ENCODE measurements around the gene CRB3. TPM values are rescaled to one million over a fixed set of nuclear protein-coding genes. Genes with fewer than 3 reads are reported as not detected.
"Not testable (repeated sequence)": the region's sequence is repeated elsewhere in the genome, so short reads cannot be mapped to it uniquely, and the experiment has no call there.

Gene CRB3
- total RNA-seq, 4 donors from 2014 or later, result 57.9 to 391 (median 229) TPM

DNA sequence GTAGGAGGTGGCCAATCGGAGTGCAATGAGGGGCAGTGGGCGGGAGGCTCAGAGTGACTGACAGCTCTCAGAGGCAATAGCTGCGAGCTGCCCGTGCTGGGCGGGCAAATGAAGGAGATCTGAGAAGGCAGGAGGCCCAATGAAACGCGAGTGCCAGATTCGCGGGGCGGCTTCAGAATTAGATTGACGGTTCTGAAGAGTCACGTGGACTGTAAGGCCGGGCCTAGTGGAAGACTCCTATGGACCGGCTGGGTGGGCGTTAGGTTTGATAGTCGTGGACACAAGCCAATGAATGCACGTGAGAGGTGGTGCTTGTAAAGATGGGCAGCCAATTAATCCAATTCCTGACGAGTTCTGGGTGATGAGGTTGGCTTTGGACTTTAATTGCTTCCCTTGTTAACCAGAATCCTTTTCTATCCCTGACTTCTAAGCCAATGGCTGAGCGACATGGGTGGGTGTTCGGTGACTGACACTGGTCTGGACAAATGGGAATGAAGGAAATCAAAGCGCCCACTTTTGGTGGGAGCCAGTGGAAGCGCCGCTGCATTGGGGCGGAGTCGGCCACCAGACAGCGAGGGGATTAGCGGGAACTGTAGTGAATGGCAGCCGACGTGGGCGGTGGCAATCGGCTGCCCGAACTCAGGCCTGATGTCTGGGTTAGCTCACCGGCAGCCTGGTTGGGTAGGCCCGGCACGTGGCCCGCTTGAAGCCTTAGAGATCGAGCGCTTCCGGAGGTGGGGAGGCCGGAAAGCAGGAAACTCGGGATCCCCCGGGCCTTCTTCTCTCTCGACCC, 38.9 kb upstream of the CRB3 start:
- 0 to 16% methylated on average over 11 to 28 of the region's 43 CpGs for WGBS, 2 donors (ENCODE audit: low coverage in 1 of 2)
- Histone ChIP-seq H3K4me3 (peak overlapping the region in 3 of 4 donors; percentile 3 to 41 (median 7)), H3K27ac (peak overlapping the region; percentile 77 to 91 (median 86)), H3K4me1 (peaks cover 8 to 29% (median 20%) of the 10 kb centered on the region in 4 donors), H3K27me3 (no peaks in the 10 kb centered on the region), H3K36me3 (peaks cover 0 to 9% (median 3%) of the 10 kb centered on the region in 4 donors), H3K9me3 (no peaks in the 10 kb centered on the region)
- intact Hi-C loops (cut with DNase I; ENCODE audit: low total_unique reads), result loop anchor here (10.0 kb wide), 1 partner anchor 1200 kb away; the partner anchor contains the start of genes PET100 and XAB2
- TF ChIP-seq EP300 (IDR thresholded peaks at IDR 0.05; ENCODE audit: low read depth) (no peak), POLR2AphosphoS5 (IDR thresholded peaks at IDR 0.05) (peak in 2 of 3 donors; percentile 22 to 23)
- peak; percentile 100 for DNase-seq
- in situ Hi-C loops (cut with MboI; ENCODE audit: low pct_ligation_motif_present in 1 of 4, low pct_unique_long_range_greater_than_20kb in 1 of 4, low sequenced_read_pairs in 3 of 4), result no loop called here

DNA sequence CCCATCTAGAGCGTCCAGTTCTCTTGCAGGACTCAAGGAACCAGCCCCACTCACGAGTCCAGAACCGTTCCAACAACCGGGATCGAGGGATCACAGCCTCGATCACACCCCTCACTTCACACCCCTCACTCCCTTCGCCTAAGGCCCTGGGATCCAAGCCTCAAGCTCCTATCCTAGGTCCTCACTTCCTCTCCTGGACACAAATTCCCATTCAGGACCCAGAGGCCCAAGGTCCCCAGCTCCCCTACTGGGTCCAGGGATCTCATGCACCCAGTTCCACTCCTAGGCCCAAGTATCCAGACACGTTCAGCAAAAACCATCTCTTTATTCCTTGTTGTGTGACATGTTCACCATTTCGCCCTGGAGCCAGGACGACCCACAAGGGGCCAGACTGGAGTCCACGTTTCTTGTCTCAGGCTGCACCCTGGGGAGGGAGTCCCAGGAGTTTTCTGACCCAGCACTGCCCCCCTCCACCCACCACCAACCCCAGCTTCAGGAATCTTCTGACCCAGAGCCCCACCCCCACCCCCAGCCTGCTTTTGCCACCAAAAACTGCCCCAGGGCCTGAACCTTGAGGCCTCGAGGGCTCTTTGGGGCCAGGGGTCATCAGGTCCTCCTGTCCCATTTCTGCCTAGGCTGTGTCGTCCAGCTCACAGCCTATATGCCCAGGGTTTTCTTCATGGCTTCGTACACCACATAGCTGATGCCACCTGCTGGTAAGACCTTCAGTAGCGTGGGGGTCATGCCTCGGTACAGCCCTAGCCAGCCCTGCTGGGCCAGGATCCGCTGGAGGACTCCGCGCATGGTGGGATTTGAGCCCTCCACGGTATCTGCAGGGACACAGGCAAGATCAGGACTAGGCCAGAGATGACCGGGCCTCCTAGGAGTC, 38.1 kb upstream of the CRB3 start:
- in situ Hi-C loops (cut with MboI; ENCODE audit: low pct_ligation_motif_present in 1 of 4, low pct_unique_long_range_greater_than_20kb in 1 of 4, low sequenced_read_pairs in 3 of 4), result no loop called here
- intact Hi-C loops (cut with DNase I; ENCODE audit: low total_unique reads), result loop anchor here (10.0 kb wide), 1 partner anchor 1199 kb away; the partner anchor contains the start of genes PET100 and XAB2
- Histone ChIP-seq H3K4me1 (peaks cover 8 to 29% (median 20%) of the 10 kb centered on the region in 4 donors), H3K27me3 (no peaks in the 10 kb centered on the region), H3K36me3 (peaks cover 0 to 2% (median 0%) of the 10 kb centered on the region in 4 donors), H3K9me3 (no peaks in the 10 kb centered on the region), H3K27ac (peak overlapping the region; percentile 77 to 91 (median 86)), H3K4me3 (peak overlapping the region in 3 of 4 donors; percentile 3 to 41 (median 7))
- TF ChIP-seq, protein P1, sequence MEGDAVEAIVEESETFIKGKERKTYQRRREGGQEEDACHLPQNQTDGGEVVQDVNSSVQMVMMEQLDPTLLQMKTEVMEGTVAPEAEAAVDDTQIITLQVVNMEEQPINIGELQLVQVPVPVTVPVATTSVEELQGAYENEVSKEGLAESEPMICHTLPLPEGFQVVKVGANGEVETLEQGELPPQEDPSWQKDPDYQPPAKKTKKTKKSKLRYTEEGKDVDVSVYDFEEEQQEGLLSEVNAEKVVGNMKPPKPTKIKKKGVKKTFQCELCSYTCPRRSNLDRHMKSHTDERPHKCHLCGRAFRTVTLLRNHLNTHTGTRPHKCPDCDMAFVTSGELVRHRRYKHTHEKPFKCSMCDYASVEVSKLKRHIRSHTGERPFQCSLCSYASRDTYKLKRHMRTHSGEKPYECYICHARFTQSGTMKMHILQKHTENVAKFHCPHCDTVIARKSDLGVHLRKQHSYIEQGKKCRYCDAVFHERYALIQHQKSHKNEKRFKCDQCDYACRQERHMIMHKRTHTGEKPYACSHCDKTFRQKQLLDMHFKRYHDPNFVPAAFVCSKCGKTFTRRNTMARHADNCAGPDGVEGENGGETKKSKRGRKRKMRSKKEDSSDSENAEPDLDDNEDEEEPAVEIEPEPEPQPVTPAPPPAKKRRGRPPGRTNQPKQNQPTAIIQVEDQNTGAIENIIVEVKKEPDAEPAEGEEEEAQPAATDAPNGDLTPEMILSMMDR (IDR thresholded peaks at IDR 0.05), result no peak
- TF ChIP-seq EP300 (IDR thresholded peaks at IDR 0.05; ENCODE audit: low read depth) (no peak), POLR2AphosphoS5 (IDR thresholded peaks at IDR 0.05) (no peak), POLR2A (IDR thresholded peaks at IDR 0.05) (no peak)
- DNase-seq, result peak; percentile 30
- WGBS, 2 donors (ENCODE audit: low coverage in 1 of 2), result 93 to 94% methylated on average over 6 to 20 of the region's 21 CpGs

DNA sequence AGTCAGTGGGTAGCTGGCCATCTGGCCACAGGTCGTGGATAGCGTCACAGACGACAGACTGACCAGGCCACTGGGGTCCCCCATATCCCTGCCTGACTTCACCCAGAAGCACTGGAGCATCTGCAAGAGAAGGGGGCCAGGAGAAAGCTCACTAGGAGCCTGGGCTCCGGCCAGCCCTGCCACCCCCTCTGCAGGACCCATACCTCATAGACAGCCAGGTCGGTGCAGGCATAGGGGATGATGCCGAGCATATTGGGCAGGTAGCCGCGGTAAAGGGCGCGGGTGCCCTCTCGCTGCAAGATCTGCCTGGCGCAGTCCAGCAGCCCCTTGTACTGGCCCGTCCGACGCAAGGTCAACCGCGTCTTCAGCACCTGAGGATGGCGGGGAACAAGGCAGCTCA, 36.9 kb upstream of the CRB3 start:
- intact Hi-C loops (cut with DNase I; ENCODE audit: low total_unique reads), result loop anchor here (10.0 kb wide), 1 partner anchor 1198 kb away; the partner anchor contains the start of genes PET100 and XAB2
- no peaks in the 10 kb centered on the region for H3K9me3 ChIP-seq
- no peak for DNase-seq
- H3K36me3 ChIP-seq, result no peaks in the 10 kb centered on the region
- no peaks in the 10 kb centered on the region for H3K27me3 ChIP-seq
- WGBS, 2 donors (ENCODE audit: low coverage in 1 of 2), result 92% methylated on average over 18 of the region's 18 CpGs; no CpG with 5 or more reads in 1 of the 2 donors
- H3K27ac ChIP-seq, result no peak overlapping the region
- in situ Hi-C loops (cut with MboI; ENCODE audit: low pct_ligation_motif_present in 1 of 4, low pct_unique_long_range_greater_than_20kb in 1 of 4, low sequenced_read_pairs in 3 of 4), result no loop called here
- H3K4me3 ChIP-seq, result no peak overlapping the region
- TF ChIP-seq, protein P1 (IDR thresholded peaks at IDR 0.05), result no peak
- TF ChIP-seq POLR2AphosphoS5 (IDR thresholded peaks at IDR 0.05) (no peak), POLR2A (IDR thresholded peaks at IDR 0.05) (no peak)
- peaks cover 8 to 22% (median 19%) of the 10 kb centered on the region in 4 donors for H3K4me1 ChIP-seq

DNA sequence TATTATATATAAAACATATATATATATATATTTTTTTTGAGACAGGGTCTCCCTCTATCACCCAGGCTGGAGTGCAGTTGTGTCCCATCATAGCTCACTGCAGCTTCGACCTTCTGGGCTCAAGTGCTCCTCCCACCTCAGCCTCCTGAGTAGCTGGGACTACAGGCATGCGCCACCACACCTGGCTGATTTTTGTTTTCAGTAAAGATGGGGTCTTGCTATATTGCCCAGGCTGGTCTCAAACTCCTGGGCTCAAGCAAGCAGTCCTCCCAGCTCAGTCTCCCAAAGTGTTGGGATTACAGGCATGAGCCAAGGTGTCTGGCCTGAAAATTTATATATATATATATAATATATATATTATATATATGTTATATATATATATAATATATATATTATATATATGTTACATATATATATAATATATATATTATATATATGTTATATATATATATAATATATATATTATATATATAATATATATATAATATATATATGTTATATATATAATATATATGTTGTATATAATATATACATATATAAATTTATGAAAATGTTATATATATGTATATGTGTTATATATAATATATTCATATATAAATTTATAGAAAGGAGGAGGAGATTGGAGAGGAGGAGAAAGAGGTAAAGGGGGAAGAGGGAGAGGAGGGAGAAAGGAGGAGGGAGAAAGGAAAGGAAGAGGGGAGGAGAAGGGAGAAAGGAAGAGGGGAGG, 35.2 kb upstream of the CRB3 start:
- intact Hi-C loops (cut with DNase I; ENCODE audit: low total_unique reads), result loop anchor here (10.0 kb wide), 1 partner anchor 1196 kb away; the partner anchor contains the start of genes PET100 and XAB2
- H3K4me1 ChIP-seq; in situ Hi-C loops (cut with MboI; ENCODE audit: low pct_ligation_motif_present in 1 of 4, low pct_unique_long_range_greater_than_20kb in 1 of 4, low sequenced_read_pairs in 3 of 4); DNase-seq; H3K36me3 ChIP-seq; H3K9me3 ChIP-seq; H3K27me3 ChIP-seq; H3K27ac ChIP-seq; H3K4me3 ChIP-seq: not testable (repeated sequence)
- WGBS, 2 donors (ENCODE audit: low coverage in 1 of 2), result 57 to 70% methylated on average over 2 of the region's 2 CpGs
